SIG-M5 treated with dmso at 0.1 percent for 504 hours (cell line): ENCODE data around the gene SCUBE1.

Experiments
- DNase-seq: peaks from one replicate; lab custom pipeline; 2025; ENCODE audit not compliant: unreplicated experiment; lab: John Stamatoyannopoulos, UW

Gene SCUBE1

GRCh38 chr22:43343262-43343669 lies at the start of gene SCUBE1:
TSS of gene SCUBE1 (minus strand) at chr22:43343372. CDS start at chr22:43343261, 111 bp downstream.
- DNase-seq = no peak

- DNase-seq = no peak
These were observed 49.3 kb upstream of the SCUBE1 start for GRCh38 chr22:43392385-43392989.

- DNase-seq = no peak
These were observed 48.1 kb upstream of the SCUBE1 start for GRCh38 chr22:43391306-43391705.

GRCh38 chr22:43390872-43391271 lies 47.7 kb upstream of the SCUBE1 start:
- no peak for DNase-seq

- DNase-seq = no peak
These were observed 47.0 kb upstream of the SCUBE1 start for GRCh38 chr22:43390166-43390565.

GRCh38 chr22:43389227-43389836 lies 46.2 kb upstream of the SCUBE1 start:
- no peak for DNase-seq

GRCh38 chr22:43388420-43388851 lies 45.3 kb upstream of the SCUBE1 start:
- peak; percentile 9 for DNase-seq

- no peak for DNase-seq
These were observed 44.6 kb upstream of the SCUBE1 start for GRCh38 chr22:43387815-43388214.

GRCh38 chr22:43385770-43386641 lies 42.8 kb upstream of the SCUBE1 start:
- peak; percentile 65 for DNase-seq

- DNase-seq = no peak
These were observed 41.7 kb upstream of the SCUBE1 start for GRCh38 chr22:43384863-43385262.

GRCh38 chr22:43381693-43382092 lies 38.5 kb upstream of the SCUBE1 start:
- peak; percentile 23 for DNase-seq

GRCh38 chr22:43377896-43378704 lies 34.9 kb upstream of the SCUBE1 start:
- no peak for DNase-seq

GRCh38 chr22:43377548-43377895 lies 34.4 kb upstream of the SCUBE1 start:
- DNase-seq = no peak

GRCh38 chr22:43376765-43377547 lies 33.8 kb upstream of the SCUBE1 start:
- no peak for DNase-seq

- DNase-seq = no peak
These were observed 32.8 kb upstream of the SCUBE1 start for GRCh38 chr22:43375951-43376455.

GRCh38 chr22:43370036-43370435 lies 26.9 kb upstream of the SCUBE1 start:
- no peak for DNase-seq

GRCh38 chr22:43365715-43366440 lies 22.7 kb upstream of the SCUBE1 start:
- no peak for DNase-seq

GRCh38 chr22:43364169-43364435 lies 20.9 kb upstream of the SCUBE1 start:
- no peak for DNase-seq

- DNase-seq = no peak
These were observed 20.4 kb upstream of the SCUBE1 start for GRCh38 chr22:43363315-43364168.
